HG02981 (cell line): ENCODE measurements around the gene NLK.
"Not testable (repeated sequence)": the region's sequence is repeated elsewhere in the genome, so short reads cannot be mapped to it uniquely, and the experiment has no call there.

Source experiments
- ATAC-seq: cut with Tn5 transposase; IDR thresholded peaks from one replicate; pipeline ENCODE4 v1.9.1; 2021; ENCODE audit warnings: mild to moderate bottlenecking, moderate library complexity; ENCODE audit not compliant: unreplicated experiment

NLK gene

DNA sequence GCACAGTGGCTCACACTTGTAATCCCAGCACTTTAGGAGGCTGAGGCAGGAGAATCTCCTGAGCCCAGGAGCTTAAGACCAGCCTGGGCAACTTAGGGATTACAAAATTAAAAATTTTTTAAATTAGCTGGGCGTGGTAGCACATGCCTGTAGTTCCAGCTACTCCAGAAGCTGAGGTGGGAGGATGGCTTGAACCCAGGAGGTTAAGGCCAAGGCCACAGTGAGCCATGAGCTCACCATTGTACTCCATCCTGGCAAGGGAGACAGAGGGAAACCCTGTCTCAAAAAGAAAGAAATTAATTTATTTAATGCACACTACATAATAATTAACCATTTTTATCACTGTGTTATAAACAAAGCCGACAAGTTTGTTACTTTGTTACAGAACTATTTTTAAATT, 145.5 kb downstream of the NLK start:
- ATAC-seq, result no peak

DNA sequence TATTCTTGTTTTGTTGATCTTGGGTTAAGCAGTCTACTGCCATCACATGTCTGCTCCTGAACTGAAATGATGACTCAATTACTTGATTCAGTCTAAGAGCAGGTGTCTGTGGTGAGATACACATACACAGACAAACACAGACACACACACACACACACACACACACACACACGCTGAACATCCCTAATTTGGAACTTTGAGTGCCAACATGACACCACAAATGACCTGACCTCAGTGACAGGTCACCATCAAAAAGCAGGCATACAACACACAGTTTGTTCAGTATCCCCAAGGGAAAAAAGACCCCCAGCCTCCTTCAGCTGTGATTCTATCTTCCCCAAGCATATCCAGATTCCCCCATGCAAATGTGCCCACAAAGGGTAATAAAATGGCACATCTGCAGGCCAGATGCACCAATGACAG, 146.4 kb downstream of the NLK start:
- ATAC-seq, result no peak

DNA sequence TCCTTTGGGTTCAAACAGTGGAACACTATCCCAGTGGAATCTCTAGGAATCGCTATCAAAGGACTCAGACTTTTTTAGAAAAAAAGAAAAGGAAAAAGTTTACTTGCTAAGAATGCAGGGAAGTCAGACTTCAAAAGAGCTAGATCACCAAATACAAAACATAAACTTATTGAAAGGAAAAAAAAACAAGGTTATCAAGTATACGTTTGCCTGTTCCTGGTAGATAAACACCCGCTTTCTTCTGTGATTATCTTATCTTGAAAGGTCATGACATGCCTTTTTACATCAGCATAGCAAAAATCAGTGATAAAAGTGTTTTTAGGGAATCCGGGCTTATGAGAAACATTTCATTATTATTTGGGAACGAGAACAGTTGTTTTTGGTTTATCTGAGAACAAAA, 147.2 kb downstream of the NLK start:
- no peak for ATAC-seq

DNA sequence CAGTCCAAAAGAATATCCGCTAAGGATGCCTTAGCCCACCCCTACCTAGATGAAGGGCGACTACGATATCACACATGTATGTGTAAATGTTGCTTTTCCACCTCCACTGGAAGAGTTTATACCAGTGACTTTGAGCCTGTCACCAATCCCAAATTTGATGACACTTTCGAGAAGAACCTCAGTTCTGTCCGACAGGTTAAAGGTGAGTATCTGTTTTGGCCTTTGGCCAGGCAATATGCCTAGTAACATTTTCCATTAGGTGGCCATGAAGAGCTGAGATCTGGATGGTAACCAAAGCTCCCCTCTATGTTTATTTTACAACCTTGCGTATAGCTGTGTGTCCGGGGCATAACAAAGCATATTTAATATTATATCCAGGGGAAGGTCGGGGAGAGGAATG, 148.5 kb downstream of the NLK start:
- ATAC-seq, result no peak

DNA sequence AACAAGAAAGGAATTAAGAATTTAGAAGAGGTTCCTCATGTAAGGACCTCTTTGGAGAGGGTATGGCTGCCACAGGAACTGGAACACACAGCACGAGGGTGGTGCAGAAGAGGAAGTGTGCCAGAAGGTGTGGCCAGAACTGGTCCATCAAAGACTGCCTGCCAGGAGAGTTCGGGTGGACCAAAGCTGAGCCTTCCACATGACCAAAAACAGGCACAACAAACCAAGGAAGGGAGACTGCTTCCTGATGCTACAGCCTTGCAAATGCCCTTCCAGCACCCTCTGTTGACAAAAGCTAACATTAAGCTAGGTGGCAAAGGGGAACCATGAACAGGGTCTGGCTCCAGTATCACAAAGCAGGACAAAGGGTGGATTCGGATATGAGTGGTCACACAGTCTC, 150.8 kb downstream of the NLK start:
- ATAC-seq, result no peak

DNA sequence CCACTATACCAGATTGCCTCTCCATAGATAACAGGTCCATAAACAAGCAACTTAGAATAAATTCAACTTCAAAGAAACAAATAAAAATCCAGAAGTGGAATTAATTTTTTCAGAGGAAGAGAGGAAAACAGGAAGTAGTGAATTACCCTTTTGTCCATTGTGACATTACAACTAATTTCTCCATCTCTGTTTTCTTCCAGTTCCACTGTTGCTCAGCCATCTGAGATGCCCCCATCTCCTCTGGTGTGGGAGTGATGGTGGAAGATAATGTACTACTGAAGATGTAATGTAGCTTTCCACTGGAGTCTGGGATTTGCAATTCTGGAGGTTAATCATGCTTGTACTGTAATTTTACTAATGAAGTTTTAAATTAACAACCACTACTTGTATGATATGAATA, 151.9 kb downstream of the NLK start:
- no peak for ATAC-seq

DNA sequence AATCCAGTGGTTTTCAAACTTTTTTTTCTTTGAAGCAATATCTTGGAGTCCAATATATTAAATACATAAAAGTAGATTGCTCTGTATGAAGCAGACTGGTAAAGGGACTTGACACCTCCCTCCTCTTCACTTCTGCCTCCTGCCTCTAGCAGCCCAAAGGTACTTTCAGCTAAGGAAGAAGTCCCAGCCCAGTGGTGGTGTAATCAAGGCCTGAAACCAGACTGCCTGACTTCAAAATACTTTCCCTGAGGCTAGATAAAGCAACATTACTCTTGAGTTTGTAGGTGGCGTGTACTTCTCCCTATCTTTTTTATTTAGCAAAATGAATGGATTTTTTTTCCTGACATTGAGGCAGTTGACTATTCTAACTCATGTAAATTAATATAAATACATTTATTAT, 154.2 kb downstream of the NLK start:
- ATAC-seq, result no peak

DNA sequence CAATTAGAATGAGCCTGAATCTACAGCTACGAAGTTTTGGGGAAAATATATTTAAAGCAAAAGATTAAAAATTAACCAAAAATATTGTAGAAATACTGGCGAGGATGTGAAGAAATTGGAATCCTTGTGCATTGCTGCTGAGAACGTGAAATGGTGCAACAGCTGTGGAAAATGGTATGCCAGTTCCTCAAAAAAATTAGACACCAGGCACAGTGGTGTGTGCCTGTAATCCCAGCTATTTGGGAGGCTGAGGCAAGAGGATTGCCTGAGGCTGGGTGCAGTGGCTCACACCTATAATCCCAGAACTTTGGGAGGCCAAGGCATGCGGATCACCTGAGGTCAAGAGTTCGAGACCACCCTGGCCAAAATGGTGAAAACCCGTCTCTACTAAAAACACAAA, 156.6 kb downstream of the NLK start:
- ATAC-seq, result no peak

DNA sequence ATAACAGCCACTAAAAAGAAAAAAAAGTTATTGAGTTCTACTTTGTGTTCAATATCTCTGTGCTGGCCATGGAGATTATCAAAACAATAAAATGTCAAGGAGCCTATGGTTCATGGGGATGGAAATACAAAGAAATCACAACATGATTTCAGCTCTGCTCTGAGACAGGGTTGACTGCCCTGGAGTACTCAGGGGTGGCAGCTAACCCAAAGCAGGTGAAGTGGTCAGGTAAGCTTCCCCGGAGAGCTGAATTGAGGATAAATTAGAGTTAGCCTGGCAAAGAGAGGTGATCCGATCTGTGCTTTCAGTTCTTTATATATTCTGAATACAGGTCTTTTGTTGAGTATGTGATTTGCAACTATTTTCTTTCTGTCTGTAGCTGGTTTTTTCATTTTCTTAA, 157.3 kb downstream of the NLK start:
- ATAC-seq, result no peak

DNA sequence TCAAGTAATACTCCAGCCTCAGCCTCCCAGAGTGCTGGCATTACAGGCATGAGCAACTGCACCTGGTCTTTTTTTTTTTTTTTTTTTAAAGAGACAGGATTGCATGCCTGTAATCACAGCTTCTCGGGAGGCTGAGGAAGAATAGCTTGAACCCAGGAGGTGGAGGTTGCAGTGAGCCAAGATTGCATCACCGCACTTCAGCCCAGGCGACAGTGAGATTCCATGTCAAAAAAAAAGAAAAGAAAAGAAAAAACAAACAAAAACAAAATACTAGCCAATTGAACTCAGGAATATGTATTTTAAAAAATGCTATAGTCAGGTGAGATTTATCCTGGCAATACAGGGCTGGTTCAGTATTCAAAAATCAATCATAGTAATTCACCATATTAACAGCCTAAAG, 158.8 kb downstream of the NLK start:
- no peak for ATAC-seq

DNA sequence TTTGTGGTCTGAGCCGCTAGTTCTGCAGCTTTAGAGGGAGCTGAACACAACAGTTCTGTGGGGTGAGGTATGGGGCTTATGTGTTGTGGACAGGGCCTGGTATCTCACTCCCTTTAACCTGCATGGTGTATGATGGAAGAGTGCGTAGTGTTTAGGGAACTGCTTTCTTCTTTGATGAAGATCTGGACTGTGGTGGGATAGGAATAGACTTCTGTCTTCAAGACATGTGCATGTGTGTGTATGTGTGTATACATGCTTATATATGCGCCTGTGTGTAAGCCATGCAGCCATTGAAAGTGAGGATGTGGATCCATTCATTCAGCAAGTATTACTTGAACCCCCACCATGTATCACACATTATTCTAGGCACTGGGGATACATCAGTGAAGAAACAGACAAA, 161.8 kb downstream of the NLK start:
- ATAC-seq, result no peak

DNA sequence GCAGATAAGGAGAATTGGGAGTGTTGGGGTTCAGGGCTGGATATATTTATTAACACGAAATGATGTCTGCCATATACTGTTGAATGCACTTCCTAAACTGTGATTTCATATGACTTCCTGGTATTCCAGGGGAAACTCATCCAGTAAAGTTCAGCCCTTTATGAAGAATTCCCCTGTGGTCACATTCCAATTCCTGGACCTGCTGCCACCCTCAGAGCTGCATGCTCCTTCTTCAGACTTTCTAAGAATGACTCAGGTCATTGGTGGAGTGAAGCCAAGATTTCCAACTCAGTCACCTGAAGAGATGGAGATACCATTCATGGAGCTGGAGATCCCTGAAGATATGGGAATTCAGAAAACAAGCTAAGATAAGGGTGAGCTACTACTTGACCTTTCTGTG, 162.3 kb downstream of the NLK start:
- ATAC-seq, result no peak

DNA sequence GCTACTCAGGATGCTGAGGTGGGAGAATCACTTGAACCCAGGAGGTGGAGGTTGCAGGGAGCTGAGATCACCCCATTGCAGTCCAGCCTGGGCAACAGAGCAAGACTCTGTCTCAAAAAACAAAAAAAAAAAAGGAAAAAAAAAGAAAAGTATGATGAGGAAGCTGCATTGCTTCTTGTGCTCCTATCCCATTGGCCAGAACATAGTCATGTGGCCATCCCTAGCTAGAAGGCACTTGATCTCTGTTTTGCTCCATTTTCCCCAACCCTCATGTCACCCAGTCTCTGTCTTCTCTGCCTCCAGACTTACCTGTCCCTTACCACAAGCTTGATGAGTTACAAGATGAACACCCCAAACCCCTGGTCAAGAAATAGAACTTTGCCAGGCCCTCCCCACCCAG, 163.8 kb downstream of the NLK start:
- ATAC-seq, result no peak

DNA sequence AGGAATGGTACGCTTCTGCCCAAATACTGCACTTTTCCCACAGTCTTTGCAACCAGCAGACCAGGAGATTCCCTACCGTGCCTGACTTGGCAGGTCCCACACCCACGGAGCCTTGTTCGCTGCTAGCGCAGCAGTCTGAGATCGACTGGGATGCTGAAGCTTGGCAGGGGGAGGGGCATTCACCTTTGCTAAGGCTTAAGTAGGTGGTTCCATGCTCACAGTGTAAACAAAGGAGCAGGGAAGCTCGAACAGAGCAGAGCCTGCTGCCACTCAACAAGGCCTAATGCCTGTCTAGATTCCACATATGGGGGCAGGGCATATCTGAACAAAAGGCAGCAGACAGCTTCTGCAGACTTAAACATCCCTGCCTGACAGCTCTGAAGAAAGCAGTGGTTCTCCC, 169.3 kb downstream of the NLK start:
- ATAC-seq, result no peak

DNA sequence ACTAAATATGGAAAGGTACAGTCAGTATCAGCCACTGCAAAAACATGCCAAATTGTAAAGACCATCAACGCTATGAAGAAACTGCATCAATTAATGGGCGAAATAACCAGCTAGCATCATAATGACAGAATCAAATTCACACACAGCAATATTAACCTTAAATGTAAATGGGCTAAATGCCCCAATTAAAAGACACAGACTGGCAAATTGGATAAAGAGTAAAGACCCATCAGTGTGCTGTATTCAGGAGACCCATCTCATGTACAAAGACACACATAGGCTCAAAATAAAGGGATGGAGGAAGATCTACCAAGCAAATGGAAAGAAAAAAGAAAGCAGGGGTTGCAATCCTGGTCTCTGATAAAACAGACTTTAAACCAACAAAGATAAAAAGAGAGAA, 171.1 kb downstream of the NLK start:
- not testable (repeated sequence) for ATAC-seq

DNA sequence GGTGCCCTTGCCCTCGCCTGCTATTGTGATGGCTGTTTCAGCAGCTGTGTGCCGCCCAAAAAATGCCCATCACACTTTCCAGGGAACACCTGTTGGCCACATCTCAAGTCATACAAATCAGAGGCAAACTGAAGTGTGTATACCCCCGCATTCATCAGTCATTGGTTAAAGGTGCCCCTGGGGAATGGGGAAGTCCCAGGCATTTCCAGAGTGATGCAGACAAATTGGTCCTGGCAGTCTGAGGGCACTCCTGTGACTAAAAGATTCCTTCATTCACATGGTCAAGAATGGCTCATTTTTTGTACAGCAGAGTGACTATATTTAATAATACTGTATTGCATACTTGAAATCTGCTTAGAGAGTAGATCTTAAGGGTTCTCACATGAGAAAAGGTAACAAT, 173.6 kb downstream of the NLK start:
- no peak for ATAC-seq

DNA sequence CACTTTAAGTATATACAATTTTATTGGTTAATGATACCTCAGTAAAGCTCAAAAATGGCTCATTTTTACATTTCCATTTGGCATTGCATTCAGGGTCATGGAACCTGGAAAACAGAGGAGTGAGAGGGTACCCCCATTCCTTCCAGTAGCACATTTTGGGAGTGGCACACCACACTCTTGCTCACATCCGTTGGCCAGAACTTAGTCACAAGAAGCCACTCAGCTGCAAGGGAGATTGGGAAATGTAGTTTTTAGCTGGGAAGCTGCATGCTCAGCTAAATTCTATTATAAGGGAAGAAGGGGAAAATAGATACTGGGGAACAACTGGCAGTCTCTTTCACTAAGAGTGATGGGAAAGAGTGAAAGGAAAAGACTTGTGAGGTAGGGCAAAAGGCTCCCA, 174.1 kb downstream of the NLK start:
- ATAC-seq, result no peak

DNA sequence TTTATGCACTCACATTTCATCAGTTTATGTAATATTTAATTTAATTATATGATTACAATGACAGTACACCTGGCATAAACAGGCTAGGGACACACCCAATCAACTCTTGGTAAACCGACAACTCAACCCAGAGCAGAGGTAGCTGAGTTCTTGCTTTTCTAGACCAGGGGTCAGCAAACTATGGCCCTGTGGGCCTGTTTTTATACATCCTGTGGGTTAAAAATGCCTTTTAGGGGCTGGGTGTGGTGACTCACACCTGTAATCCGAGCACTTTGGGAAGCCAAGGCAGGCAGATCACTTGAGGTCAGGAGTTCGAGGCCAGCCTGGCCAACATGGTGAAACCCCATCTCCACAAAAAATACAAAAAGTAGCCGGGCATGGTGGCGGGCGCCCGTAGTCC, 177.3 kb downstream of the NLK start:
- ATAC-seq, result no peak

DNA sequence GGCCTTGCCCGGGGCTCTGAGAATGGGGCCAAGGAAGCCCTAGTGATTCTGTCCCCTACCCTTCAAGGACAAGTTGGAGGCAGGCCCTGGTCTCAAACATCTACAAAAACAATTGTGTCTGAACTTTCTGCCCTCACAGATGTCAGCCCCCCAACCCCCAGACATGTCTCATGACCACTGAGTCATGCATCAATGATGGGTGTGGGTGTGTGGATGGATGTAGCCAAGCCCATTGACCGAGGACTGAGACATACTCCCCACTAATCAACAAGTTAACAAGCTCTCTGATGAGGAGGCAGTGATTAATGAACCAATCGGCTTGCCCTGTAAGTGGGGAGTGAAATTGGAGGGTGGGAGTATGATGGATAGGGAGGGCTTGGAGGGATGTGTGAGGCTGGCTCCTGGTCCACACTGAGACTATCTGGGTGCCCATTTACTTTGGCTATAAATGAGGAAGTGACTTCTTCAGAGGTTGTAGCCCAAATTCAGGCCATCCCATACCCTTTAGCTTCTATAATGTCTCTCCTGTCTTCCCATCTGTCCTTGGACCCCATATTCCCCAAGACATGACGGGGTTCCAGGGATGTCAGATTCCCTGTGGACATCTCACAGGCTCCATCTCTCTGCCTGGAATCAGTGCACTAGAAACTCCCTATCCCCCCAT, 179.4 kb downstream of the NLK start:
- ATAC-seq, result no peak

DNA sequence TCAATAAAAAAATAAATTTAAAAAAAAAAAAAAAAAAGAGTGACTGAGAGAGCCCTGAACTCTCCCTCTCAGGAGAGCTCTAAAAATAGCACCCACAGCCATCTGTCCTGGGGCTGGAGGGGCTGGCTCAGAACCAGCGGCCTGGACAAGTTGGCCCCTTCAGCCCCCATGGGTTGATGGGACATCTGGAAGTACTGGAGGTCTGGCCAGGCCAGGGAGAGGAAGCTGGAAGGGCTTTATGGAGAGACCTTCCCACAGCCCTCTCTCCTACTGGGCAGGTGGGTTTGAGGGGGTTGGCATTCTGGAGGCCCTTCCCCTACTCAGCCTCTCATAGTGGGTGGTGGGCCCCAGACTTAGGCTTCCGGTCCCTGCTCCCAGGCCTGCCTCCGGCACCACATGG, 182.8 kb downstream of the NLK start:
- no peak for ATAC-seq

DNA sequence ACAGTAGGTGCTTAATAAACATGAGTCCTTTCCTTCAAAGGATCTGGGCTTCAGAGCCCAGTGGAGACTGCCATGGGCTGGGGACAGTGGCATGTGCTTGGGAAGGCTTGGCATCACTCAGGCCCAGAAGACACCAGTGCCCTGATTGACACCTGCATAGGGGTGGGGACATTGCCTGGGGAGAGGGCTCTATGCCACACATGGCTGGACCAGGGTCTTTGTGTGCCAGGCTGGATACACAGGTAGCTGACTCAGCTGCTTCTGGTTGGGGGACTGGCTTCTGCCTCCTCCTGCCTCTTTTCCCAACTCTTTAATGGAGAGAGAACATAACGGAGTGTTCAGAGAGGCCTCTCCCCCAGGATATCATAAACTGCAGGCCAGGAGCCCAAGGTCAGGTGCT, 183.4 kb downstream of the NLK start:
- no peak for ATAC-seq

DNA sequence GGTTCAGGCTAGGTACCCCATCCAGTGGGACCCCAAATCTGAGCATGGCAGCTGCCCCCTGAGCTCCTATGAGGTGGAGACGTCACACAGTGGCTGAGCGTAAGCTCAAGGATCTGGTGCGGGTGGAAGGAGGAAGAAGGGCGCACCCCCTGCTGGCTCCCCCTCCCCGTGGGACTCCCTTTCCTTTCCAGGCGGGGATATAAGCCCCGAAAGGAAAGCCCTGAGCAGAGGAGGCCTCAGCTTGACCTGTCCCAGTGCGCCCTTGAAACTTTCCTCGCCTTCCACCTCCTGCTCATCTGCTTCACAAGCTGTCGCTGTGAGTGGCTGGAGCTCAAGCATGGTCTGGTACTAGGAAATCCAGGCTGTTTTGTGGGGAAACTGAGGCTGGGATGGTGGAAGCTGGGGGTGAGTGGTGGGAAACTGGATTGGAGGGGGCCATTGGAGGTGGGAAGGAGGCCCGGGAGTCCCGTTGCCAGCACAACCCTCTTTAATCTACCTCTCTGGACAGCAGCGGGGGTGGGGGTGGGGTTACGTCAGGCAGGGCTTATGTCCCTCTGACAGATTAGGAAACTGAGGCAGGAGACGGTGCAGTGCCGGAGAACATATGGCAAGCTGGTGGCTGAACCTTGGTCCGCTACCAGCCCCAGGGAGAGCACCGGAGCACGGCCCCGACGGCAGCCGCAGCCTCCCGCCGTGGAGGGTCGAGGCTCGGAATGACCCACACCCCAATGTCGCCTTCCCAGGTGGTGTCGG, 184.3 kb downstream of the NLK start:
- ATAC-seq, result no peak
